ENCODE results near the gene SLC15A1. TPM values are rescaled to one million over a fixed set of nuclear protein-coding genes. Genes with fewer than 3 reads are reported as not detected.

SLC15A1 gene
- total RNA-seq, 1 experiment from 2014 or later = 2.6 TPM

DNA sequence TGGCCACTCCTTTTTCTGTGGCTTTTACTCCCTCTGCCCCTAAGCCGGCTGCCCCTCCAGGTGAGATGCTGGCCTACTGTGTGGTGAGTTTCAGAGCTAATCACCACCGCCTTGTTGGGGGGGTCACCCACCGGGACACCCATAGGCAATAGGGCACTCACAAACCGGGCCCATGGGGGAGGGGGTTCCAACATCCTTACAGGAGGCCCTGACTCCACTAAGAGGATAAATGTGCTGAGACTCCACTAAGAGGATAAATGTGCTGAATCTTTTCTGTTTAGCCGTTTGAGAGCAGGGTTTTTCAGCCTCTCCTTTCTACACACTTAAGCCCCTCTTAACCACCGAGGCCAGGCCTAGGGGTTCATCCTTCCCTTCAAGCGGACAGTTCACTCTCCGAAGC, 73.7 kb downstream of the SLC15A1 start:
- Histone ChIP-seq H3K4me2 (ENCODE audit: low read length) (no peak overlapping the region), H2AFZ (ENCODE audit: low read depth, low read length, poor library complexity, severe bottlenecking) (no peak overlapping the region), H3K9me2 (ENCODE audit: insufficient read depth) (no peaks in the 10 kb centered on the region), H3K36me3 (ENCODE audit: control insufficient read depth in 1 of 2, insufficient read depth in 2 of 2, low read length in 2 of 2) (no peaks in the 10 kb centered on the region), H3K27ac (ENCODE audit: low read depth, low read length) (no peak overlapping the region), H3K9me3 (ENCODE audit: control insufficient read depth in 1 of 2, insufficient read depth in 1 of 2, low read depth in 1 of 2, low read length in 2 of 2) (no peaks in the 10 kb centered on the region), H3K27me3 (ENCODE audit: insufficient read depth, low read length) (no peaks in the 10 kb centered on the region), H3K79me2 (ENCODE audit: insufficient read depth, low read length) (no peaks in the 10 kb centered on the region), H3K4me3 (replicated peaks in 1 of 2; ENCODE audit: low read depth in 1 of 2, low read length in 2 of 2) (no peak overlapping the region), H3K9ac (ENCODE audit: low read length) (no peak overlapping the region), H3K4me1 (ENCODE audit: control insufficient read depth in 1 of 2, insufficient read depth in 2 of 2, low read length in 2 of 2) (no peaks in the 10 kb centered on the region), H4K20me1 (ENCODE audit: insufficient read depth) (no peaks in the 10 kb centered on the region)
- ChIA-PET CTCF (no interaction called here), RAD21 (ENCODE audit: low non-redundant PET in 1 of 2, low total read pairs in 2 of 2, uncharacterized antibody in 2 of 2, unreplicated experiment in 2 of 2) (no interaction called here), POLR2A (no interaction called here)
- BruUV-seq (replicated peaks) = no TSS peak
- intact Hi-C loops (cut with micrococcal nuclease) = loop anchor here (10.0 kb wide), 1 partner anchor 534 kb away; the partner anchor contains the start of gene FARP1
- DNase-seq (ENCODE audit: low read depth, low spot score) = no peak
- TF ChIP-seq JUND (IDR thresholded peaks at IDR 0.05) = no peak
- TF ChIP-seq ATF3 (IDR thresholded peaks at IDR 0.05) = no peak
- TF ChIP-seq ZNF274 (IDR thresholded peaks at IDR 0.05; ENCODE audit: low read depth, low read length) = no peak
- no peak for TF ChIP-seq EZH2phosphoT487 (IDR thresholded peaks at IDR 0.05; ENCODE audit: borderline replicate concordance)
- TF ChIP-seq POLR2A (IDR thresholded peaks at IDR 0.05; ENCODE audit: borderline replicate concordance, extremely low read depth, insufficient read depth, insufficient read length) = no peak
- no peak for TF ChIP-seq SIN3A (IDR thresholded peaks at IDR 0.05; ENCODE audit: low read depth)
- no peak for ATAC-seq

- no peak for ATAC-seq
These were observed 75.1 kb downstream of the SLC15A1 start for GRCh38 chr13:98677398-98677797.

More at GRCh38 chr13:98677398-98677797, 75.1 kb downstream of the SLC15A1 start:
- Histone ChIP-seq H3K9ac (ENCODE audit: low read length) (no peak overlapping the region), H3K36me3 (ENCODE audit: control insufficient read depth in 1 of 2, insufficient read depth in 2 of 2, low read length in 2 of 2) (no peaks in the 10 kb centered on the region), H2AFZ (ENCODE audit: low read depth, low read length, poor library complexity, severe bottlenecking) (no peak overlapping the region), H3K27ac (ENCODE audit: low read depth, low read length) (no peak overlapping the region), H3K4me2 (ENCODE audit: low read length) (no peak overlapping the region), H4K20me1 (ENCODE audit: insufficient read depth) (no peaks in the 10 kb centered on the region), H3K4me1 (ENCODE audit: control insufficient read depth in 1 of 2, insufficient read depth in 2 of 2, low read length in 2 of 2) (peaks cover 0 to 11% of the 10 kb centered on the region in 2 experiments; a peak in 2 of 4 replicates), H3K79me2 (ENCODE audit: insufficient read depth, low read length) (no peaks in the 10 kb centered on the region), H3K9me3 (ENCODE audit: control insufficient read depth in 1 of 2, insufficient read depth in 1 of 2, low read depth in 1 of 2, low read length in 2 of 2) (no peaks in the 10 kb centered on the region), H3K4me3 (replicated peaks in 1 of 2; ENCODE audit: low read depth in 1 of 2, low read length in 2 of 2) (no peak overlapping the region), H3K27me3 (ENCODE audit: insufficient read depth, low read length) (no peaks in the 10 kb centered on the region), H3K9me2 (ENCODE audit: insufficient read depth) (no peaks in the 10 kb centered on the region)
- ChIA-PET CTCF (no interaction called here), RAD21 (ENCODE audit: low non-redundant PET in 1 of 2, low total read pairs in 2 of 2, uncharacterized antibody in 2 of 2, unreplicated experiment in 2 of 2) (no interaction called here), POLR2A (no interaction called here)
- DNase-seq (ENCODE audit: low read depth, low spot score) = no peak
- BruUV-seq (replicated peaks) = no TSS peak
- TF ChIP-seq CBX3 (IDR thresholded peaks at IDR 0.05; ENCODE audit: low read depth) (no peak), SRF (IDR thresholded peaks at IDR 0.05; ENCODE audit: low read depth) (no peak), JUND (IDR thresholded peaks at IDR 0.05) (no peak), ZNF274 (IDR thresholded peaks at IDR 0.05; ENCODE audit: low read depth, low read length) (no peak), EGR1 (IDR thresholded peaks at IDR 0.05; ENCODE audit: low read depth) (no peak), MAX (IDR thresholded peaks at IDR 0.05) (no peak), POLR2AphosphoS5 (IDR thresholded peaks at IDR 0.05; ENCODE audit: low read depth, low read length) (no peak), ZBTB33 (IDR thresholded peaks at IDR 0.05; ENCODE audit: extremely low read depth, insufficient replicate concordance, low read length) (no peak)
- intact Hi-C loops (cut with micrococcal nuclease) = loop anchor here (10.0 kb wide), 1 partner anchor 533 kb away; the partner anchor contains the start of gene FARP1

Measured in HCT116 (cell line).